SH-SY5Y (cell line): ENCODE data around the gene PDE6D.

ENCODE experiments used
- GATA2 ChIP-seq: IDR thresholded peaks from 2 replicates; pipeline ENCODE4 v1.6.1; 2011; ENCODE audit warnings: mild to moderate bottlenecking, low read depth, low read length
- GATA3 ChIP-seq: IDR thresholded peaks from 2 replicates; pipeline ENCODE4 v1.6.1; 2011; ENCODE audit warnings: low read depth, mild to moderate bottlenecking, low read length, moderate library complexity

Gene PDE6D

GRCh38 chr2:231707625-231707926, 73.5 kb downstream of the PDE6D start:
- TF ChIP-seq GATA2 (no peak), GATA3 (no peak)

DNA sequence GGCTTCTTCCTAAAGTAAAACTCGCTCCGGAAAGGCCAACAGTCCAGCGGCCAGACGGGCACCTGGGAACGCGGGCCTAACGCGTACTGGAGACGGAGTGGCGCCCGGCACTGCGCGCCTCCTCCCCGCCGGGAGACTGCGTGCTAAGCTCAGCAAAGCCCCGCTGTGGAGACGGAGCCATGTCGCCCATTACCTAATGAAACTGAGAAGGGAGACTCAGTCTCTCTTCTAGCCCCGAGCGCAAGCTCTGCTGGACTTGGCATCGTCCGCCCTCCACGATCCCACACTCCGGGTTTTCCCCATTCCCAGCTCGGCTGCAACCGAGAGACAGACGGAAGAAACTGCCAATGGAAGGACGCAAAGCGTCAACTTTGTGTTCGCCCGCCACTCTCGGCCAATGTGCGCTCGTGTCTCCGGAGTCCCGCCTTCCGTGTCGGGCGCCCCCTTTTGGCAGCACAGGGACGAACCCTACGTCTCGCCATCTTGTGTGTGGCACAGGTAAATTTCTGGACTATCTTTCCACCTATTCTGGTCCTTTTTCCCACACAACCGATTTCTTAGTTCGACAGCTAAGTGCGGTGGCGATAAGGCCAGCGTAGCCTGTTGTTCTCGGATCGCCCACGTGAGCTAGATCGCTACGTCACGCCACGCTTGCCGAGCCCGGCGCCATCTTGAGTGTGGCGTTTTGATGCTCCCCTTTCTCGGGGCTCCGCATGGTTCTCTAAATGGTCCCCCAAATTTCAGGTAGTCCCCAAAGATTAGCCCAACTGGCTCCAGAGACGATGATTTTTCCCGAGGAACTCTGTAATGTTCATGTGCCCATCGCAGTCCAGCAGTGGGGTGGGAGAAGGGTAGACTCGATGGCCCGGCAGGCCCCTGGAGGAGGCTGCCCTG, 74.1 kb downstream of the PDE6D start:
- TF ChIP-seq GATA3 (no peak), GATA2 (no peak)

GRCh38 chr2:231704017-231704416, 77.1 kb downstream of the PDE6D start:
- TF ChIP-seq GATA2 (no peak), GATA3 (no peak)

- TF ChIP-seq GATA2 (no peak), GATA3 (no peak)
Observed at GRCh38 chr2:231701456-231702373, 79.4 kb downstream of the PDE6D start.

DNA sequence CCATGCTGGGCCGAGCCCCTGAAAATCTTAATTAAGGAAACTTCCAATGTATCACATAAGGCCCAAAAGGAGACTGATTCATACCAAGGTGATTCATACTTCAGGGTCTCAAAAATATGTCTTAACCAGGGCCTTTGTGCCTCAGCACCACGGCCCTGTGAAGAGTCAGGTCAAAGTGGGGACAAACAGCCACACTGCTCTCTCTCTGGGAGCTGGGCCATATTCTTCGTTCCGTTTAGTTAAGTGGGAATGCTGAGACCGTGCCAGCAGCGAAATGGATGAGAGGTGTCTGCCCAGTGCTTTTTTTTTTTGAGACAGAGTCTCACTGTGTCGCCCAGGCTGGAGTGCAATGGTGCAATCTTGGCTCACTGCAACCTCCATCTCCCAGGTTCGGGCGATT, 82.1 kb downstream of the PDE6D start:
- TF ChIP-seq GATA2: no peak
- TF ChIP-seq GATA3: no peak

DNA sequence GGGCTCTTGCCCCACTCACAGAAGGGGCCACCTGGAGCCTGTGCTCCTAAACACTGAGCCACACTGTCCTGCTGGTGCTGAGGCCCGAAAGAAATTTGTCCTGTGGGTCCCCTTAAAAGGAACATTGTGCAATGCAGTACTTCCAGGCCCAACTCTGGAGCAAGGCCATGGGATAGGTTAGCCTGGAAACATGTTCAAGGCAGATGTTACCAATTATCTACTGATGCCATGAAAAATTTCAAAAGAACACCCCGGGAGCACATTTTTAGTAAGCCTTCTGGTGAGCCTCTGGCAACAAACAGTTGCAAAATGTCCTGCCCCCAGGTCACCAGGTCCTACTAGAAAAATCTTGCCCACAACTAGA, 85.1 kb downstream of the PDE6D start:
- no peak for TF ChIP-seq GATA3
- TF ChIP-seq GATA2: no peak

DNA sequence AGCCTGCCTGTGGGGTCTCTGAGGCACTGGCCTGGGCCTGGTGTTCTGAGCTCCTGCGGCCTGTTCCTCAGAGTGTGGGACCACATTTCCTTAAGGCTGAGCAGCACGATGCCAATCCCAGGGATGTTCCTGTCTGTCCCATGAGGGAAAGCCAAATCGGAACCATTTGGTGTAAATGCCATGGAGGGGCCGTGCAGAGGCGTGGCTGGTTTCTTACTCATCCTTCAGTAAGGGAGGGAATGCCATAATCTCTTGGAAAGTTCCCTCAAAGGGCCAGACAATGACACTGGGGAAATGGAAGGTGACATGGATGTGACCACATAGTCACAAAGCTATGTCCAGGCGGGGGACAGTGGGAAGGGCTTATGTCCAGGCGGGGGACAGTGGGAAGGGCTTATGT, 87.1 kb downstream of the PDE6D start:
- TF ChIP-seq GATA3 (no peak), GATA2 (no peak)

- TF ChIP-seq GATA2: no peak
- TF ChIP-seq GATA3: no peak
Observed at GRCh38 chr2:231692847-231693246, 88.2 kb downstream of the PDE6D start.

- no peak for TF ChIP-seq GATA2
- no peak for TF ChIP-seq GATA3
Observed at GRCh38 chr2:231691251-231691772, 89.8 kb downstream of the PDE6D start.

DNA sequence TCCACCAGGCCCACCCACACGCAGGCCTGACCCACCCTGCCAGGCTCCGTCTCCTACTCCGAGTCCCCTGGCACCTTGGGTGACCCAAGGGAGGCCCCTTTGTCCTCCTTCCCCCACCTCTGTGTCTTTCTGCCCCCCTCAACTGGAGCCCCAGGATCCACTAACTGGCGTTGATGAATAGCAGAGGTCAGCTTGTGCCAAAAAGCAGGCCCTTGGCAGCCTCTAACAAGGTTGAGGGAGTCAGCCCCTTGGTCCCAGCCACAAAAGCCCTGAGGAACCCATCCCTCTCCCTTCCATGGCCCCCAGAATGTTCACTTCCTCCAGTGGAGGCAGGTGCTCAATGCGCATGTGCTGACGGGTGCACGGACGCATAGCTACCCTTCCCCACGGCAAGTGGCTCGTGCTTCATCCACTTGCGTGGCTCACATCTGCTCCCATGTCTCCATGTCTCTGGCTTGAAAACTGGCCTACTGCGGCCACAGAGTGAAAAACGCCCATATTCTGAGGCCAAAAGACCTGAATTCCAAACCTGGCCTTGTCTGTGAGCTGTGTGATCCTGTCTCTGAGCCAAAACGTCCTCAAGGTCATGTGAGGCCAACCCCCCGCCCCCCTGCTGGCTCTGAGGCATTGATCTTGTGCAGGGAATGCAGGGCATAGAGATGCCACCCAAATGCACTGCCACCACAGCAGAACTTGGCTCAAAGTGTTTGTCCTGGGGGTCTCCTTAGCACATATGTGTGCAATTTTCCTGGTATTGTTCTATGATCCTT, 91.8 kb downstream of the PDE6D start:
- TF ChIP-seq GATA3: no peak
- TF ChIP-seq GATA2: no peak

DNA sequence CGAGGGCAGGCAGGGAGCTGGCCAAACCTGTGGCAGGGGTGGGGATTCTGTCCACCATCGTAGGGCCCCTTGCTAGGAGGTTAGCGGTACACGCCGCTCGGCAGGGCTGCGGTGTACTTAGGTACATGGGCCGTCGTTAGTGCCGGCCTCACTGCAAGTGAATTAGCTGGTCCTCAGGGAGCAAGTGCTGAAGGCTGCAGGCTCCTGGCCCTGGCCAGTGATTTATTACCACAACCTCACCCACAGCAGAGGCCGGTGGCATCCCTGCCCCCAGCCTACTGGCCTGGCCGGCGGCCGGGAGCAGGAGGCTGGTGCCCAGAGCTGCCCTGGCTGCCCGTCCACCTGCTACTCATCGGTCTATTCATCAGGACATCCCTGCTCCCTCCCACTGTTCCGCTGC, 92.4 kb downstream of the PDE6D start:
- TF ChIP-seq GATA2: no peak
- TF ChIP-seq GATA3: no peak

GRCh38 chr2:231687961-231688360, 93.1 kb downstream of the PDE6D start:
- TF ChIP-seq GATA3 (no peak), GATA2 (no peak)

DNA sequence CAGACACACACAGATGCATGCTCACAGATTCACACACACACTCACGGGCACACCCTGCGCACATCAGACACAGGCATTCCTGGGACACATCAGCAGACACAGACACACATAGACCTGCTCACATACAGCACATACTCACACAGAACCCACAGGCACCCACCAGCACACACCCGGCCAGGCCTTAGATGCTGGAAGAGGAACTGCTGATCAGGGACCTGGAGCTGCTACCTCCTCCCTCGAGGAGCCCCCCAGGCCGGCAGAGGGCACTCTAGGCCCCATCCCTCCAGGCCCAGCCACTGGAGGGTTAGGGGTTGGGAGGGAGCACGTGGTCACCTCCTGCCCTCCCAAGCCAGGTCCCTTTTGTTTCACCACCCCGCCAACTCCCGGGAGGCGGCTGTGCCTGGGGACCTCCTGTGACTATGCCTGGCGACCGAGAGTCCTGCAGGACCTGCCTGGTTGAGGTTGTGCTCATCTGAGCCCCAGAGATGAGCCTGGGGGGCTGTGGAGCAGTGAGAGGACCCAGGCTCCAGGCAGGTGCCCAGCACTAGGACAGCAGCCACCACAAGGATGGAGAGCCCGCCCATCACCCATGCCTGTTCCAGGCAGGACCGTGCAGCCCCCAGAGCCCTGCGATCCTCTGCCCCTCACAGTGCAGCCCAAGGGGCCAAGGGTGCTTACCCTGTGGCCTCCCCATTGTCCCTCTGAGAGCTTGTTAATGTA, 93.8 kb downstream of the PDE6D start:
- TF ChIP-seq GATA2 (no peak), GATA3 (no peak)
